ENCODE measurements around the gene PSMD6.

PSMD6 gene

DNA sequence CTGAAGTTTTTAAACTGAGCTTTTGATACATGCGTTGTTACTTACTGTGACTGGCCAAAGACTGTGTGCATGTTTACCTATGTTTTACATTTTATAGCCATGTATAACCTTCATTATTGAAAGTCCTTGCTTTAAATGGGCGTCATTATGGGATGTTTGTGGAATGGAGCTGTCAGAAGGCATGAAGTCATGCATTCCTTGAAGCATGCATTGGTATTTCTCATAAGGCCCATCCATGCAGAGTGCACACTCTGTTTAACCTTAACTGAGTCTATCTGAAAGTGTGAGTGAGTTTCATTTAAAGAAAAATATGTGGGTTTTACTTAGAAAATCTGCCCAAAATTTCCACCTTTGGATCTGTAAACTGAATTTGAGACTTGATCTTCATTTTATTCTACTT is 51.1 kb downstream of the PSMD6 start:
- no peak for DNase-seq (ENCODE audit: low read depth)
- TF ChIP-seq, protein P1, sequence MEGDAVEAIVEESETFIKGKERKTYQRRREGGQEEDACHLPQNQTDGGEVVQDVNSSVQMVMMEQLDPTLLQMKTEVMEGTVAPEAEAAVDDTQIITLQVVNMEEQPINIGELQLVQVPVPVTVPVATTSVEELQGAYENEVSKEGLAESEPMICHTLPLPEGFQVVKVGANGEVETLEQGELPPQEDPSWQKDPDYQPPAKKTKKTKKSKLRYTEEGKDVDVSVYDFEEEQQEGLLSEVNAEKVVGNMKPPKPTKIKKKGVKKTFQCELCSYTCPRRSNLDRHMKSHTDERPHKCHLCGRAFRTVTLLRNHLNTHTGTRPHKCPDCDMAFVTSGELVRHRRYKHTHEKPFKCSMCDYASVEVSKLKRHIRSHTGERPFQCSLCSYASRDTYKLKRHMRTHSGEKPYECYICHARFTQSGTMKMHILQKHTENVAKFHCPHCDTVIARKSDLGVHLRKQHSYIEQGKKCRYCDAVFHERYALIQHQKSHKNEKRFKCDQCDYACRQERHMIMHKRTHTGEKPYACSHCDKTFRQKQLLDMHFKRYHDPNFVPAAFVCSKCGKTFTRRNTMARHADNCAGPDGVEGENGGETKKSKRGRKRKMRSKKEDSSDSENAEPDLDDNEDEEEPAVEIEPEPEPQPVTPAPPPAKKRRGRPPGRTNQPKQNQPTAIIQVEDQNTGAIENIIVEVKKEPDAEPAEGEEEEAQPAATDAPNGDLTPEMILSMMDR (IDR thresholded peaks at IDR 0.05; ENCODE audit: insufficient read depth, low read depth, low read length, missing control alignments), result no peak
- no peak overlapping the region for H3K4me3 ChIP-seq (ENCODE audit: low read depth, low read length)

DNA sequence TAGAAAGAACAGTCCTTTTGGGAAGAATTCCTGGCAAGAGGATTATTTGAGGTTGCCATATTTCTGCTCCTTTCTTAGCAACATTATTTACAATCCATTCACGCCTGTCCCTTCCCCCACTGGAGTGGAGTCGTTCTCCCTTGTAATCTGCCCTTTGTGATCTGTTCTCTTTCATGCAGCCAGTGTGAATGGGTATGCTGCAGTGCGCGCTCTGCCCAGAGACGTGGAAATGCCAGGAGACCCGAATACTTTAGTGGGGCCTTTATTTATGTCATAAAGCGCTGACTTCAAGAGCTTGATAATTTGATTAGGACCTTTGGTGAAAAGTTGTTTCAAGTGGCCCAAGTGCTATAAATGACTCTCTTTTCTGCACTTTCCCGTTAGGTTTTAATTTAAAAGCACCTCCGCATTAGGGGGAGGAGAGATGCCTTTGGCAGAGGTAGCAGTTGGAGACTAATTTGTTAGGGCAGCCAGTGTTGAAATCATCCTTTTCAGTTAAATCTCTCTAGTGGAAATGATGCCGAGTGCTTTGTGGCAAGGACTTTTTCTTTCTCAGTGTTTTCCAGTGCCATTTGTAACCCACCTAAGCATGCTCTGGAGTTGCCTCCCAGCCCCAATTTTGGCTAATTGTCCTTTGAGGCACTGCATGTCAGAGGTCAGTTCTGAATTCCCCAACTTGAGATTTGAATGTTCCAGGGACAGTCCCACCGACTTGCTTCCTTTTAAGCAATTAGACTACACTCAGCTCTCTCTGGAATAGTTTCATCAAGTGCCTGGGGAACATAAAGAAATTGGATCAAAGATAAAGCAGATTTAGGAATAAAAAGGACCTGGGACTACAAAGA is 52.4 kb downstream of the PSMD6 start:
- no peak overlapping the region for H3K4me3 ChIP-seq (ENCODE audit: low read depth, low read length)
- DNase-seq (ENCODE audit: low read depth), result peak; percentile 11
- TF ChIP-seq, protein P1 (IDR thresholded peaks at IDR 0.05; ENCODE audit: insufficient read depth, low read depth, low read length, missing control alignments), result no peak

DNA sequence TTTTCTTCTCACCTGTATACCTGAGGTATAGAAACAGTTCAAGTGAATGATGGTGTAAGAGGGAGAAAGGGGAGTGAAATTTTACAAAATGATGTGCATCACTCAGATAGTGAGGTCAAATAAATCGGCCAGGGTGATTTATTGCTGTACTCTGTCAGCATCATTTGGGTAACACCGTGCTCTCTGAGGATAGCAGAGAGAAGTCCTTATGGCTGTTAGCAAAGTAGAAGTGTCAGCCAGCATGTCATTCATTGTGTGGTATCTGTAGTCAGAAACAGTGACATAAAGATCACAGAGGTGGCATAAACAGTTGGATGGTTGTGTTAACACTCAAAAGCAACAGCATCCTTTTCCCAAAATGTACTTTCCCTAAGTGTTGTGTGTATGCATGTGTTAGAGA is 53.4 kb downstream of the PSMD6 start:
- H3K4me3 ChIP-seq (ENCODE audit: low read depth, low read length), result no peak overlapping the region
- TF ChIP-seq, protein P1 (IDR thresholded peaks at IDR 0.05; ENCODE audit: insufficient read depth, low read depth, low read length, missing control alignments), result no peak
- DNase-seq (ENCODE audit: low read depth), result no peak

DNA sequence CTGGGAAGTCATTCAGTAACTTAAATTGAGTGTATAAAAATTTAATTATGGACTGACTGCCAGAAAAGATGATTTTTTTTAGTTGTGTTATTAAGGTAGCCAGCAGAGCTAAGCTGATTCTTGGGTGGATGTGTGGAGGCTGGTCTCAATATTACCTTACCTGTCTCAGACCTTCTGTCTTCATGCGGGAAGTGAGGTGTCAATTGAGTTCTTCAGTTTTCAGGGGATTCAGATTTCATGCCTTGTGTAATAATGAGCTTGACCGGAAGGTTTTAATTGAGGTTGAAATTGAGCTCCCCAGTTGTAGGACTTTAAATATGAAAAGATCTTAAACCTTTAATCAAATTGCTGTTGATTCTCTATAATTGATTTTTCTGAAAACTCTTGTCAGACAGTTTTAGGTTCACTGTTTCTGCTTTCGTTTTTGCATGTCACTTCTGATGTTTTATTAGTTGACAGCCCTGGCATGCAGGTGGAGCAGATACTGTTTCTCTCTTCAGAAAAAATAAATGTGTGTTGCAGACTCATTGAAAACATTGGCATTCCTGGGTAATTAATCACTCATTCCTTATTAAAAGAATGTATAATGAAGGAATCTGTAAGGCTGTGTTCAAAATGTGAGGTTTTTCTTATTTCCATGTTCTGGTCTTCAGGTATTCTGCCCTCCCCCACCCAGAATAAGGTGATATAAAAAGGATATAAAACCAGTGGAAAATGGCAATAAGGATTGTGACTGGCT is 54.5 kb downstream of the PSMD6 start:
- peak overlapping the region; percentile 43 for H3K4me3 ChIP-seq (ENCODE audit: low read depth, low read length)
- peak; percentile 28 for DNase-seq (ENCODE audit: low read depth)
- TF ChIP-seq, protein P1 (IDR thresholded peaks at IDR 0.05; ENCODE audit: insufficient read depth, low read depth, low read length, missing control alignments), result no peak

DNA sequence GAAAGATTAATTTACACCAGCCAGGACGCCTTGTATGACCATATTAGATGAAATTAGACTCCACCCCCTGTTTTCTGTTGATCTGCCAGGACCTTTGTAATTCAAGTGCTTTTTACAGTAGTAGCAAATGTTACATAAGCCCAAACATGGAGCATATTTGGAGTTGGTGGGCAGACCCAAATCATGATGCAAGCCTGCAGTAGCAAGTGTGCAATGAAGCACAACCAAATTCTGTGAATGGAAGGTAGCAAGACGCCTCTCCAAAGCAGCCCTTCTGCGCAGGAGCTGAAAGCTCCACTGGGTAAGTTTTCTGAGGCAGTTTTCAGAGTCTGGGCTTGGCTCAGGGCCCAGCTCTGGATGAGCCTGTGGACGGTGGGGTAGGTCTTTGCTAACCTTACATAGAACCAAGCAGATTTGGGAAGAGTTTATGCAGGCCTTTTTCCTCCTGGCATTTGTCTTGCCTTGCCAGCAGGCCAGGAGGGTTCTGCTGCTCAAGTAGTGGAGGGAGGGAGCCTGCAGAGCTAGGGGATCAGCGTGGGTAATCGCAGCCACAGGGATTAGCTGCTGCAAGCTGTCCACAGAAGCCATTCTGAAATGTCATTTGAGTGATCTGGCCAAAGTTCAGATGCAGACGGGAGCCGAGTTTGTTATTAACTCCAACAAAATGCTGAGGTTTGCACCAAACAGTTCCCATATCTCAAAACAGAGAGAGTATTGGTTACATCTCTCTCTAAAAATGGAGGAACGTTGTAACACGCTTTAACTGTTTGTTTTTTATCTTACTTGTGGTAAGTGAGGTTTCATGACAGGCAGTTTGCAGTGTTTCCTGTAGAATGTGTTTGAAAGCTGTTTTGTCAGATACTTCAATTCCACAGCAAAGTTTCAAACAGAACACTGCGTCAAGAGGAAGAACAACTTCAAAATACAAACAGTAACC is 55.4 kb downstream of the PSMD6 start:
- TF ChIP-seq, protein P1 (IDR thresholded peaks at IDR 0.05; ENCODE audit: insufficient read depth, low read depth, low read length, missing control alignments), result no peak
- DNase-seq (ENCODE audit: low read depth), result peak; percentile 69
- peak overlapping the region; percentile 43 for H3K4me3 ChIP-seq (ENCODE audit: low read depth, low read length)

DNA sequence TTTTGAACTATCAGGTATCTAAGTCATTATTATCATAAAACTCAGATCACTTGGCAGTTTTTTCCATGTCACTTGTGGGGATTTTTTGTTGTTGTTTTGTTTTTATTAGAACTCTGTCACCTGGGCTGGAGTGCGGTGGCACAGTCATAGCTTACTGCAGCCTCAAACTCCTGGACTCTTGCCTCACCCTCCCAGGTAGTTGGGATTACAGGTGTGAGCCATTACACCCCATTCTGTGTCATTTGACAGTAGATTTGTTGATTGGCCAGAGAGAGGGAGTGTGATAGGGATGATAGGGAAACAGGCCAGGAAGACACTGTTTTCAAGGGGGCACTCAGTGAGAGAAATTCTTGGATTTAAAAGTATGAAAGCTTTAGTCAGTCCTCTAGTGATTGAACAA is 56.4 kb downstream of the PSMD6 start:
- H3K4me3 ChIP-seq (ENCODE audit: low read depth, low read length), result no peak overlapping the region; the same call in 1 of the 2 replicates
- TF ChIP-seq, protein P1 (IDR thresholded peaks at IDR 0.05; ENCODE audit: insufficient read depth, low read depth, low read length, missing control alignments), result no peak
- no peak for DNase-seq (ENCODE audit: low read depth)
